ENCODE results near the gene KLHL22. TPM values are rescaled to one million over a fixed set of nuclear protein-coding genes. Genes with fewer than 3 reads are reported as not detected.

KLHL22 gene
- total and polyA plus RNA-seq, 7 donors: 8.4 to 24.3 (median 14.6) TPM

DNA sequence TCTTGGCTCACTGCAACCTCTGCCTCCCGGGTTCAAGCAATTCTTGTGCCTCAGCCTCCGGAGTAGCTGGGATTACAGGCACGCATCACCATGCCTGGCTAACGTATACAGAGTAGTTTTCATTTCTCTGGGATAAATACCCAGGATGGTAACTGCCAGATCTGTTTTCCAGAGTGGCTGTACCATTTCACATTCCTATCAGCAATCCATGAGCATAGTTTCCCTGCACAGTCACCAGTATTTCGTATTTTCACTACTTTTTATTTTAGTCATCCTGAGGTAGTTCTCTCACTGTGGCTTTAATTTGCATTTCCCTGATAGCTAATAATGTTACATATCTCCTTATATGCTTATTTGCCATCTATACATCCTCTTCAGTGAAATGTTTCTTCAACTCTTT is 47.0 kb downstream of the KLHL22 start:
- TF ChIP-seq CTCF (IDR thresholded peaks at IDR 0.05): no peak
- ATAC-seq: no peak
- Histone ChIP-seq H3K4me1 (no peaks in the 10 kb centered on the region), H3K27me3 (ENCODE audit: insufficient read depth in 3 of 3, low read length in 2 of 3) (no peaks in the 10 kb centered on the region), H3K27ac (no peak overlapping the region), H3K9me3 (no peaks in the 10 kb centered on the region), H3K36me3 (ENCODE audit: insufficient read depth in 1 of 2, low read depth in 1 of 2) (peaks cover 0 to 44% of the 10 kb centered on the region in 2 donors), H3K4me3 (no peak overlapping the region)
- DNase-seq: peak in 1 of 2 donors; percentile 9
- WGBS, 3 donors: 93 to 97% (median 94%) methylated on average over 5 of the region's 5 CpGs
- intact Hi-C loops (cut with DNase I): no loop called here

GRCh38 chr22:20446383-20446970 is 49.1 kb downstream of the KLHL22 start:
- Histone ChIP-seq H3K27me3 (ENCODE audit: insufficient read depth in 3 of 3, low read length in 2 of 3) (no peaks in the 10 kb centered on the region), H3K36me3 (ENCODE audit: insufficient read depth in 1 of 2, low read depth in 1 of 2) (peaks cover 0 to 49% of the 10 kb centered on the region in 2 donors), H3K4me3 (no peak overlapping the region), H3K27ac (no peak overlapping the region), H3K4me1 (no peaks in the 10 kb centered on the region), H3K9me3 (no peaks in the 10 kb centered on the region)
- DNase-seq: peak in 1 of 2 donors; percentile 26
- no peak for ATAC-seq
- WGBS, 3 donors: 93 to 95% (median 94%) methylated on average over 21 of the region's 21 CpGs
- no peak for TF ChIP-seq CTCF (IDR thresholded peaks at IDR 0.05)
- intact Hi-C loops (cut with DNase I): no loop called here

DNA sequence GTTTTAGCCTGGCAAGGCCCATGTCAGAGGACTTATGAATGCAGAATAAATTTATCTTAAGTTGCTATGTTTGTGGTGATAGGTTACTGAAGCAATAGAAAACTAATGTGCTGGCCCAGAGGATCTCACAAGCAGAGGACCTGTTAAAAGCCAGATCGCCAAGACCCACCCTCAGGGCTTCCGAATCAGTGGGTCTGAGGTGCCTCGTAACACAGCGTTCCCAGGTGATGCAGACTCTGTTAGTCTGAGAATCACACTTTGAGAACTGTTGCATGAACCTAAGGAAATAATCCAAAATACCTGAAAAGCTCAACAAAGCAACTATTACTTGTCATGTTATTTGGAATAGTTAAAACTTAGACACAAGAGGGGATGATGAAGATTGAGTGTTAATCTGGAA is 51.3 kb downstream of the KLHL22 start:
- TF ChIP-seq CTCF (IDR thresholded peaks at IDR 0.05): no peak
- ATAC-seq (no peak), DNase-seq (no peak)
- intact Hi-C loops (cut with DNase I): no loop called here
- Histone ChIP-seq H3K4me3 (no peak overlapping the region), H3K36me3 (ENCODE audit: insufficient read depth in 1 of 2, low read depth in 1 of 2) (peaks cover 0 to 49% of the 10 kb centered on the region in 2 donors), H3K27me3 (ENCODE audit: insufficient read depth in 3 of 3, low read length in 2 of 3) (no peaks in the 10 kb centered on the region), H3K4me1 (no peaks in the 10 kb centered on the region), H3K9me3 (no peaks in the 10 kb centered on the region), H3K27ac (no peak overlapping the region)
- 97 to 100% (median 98%) methylated on average over 4 of the region's 4 CpGs for WGBS, 3 donors

- H3K27me3 ChIP-seq (ENCODE audit: insufficient read depth in 3 of 3, low read length in 2 of 3): peaks cover 0 to 9% (median 5%) of the 10 kb centered on the region in 3 donors
- TF ChIP-seq CTCF (IDR thresholded peaks at IDR 0.05): no peak
- 79 to 86% (median 80%) methylated on average over 7 of the region's 7 CpGs for WGBS, 3 donors
- DNase-seq (peak in 1 of 2 donors; percentile 38), ATAC-seq (no peak)
- no peaks in the 10 kb centered on the region for H3K9me3 ChIP-seq
- intact Hi-C loops (cut with DNase I): no loop called here
- no peaks in the 10 kb centered on the region for H3K4me1 ChIP-seq
- no peak overlapping the region for H3K27ac ChIP-seq
- H3K4me3 ChIP-seq: no peak overlapping the region
- H3K36me3 ChIP-seq (ENCODE audit: insufficient read depth in 1 of 2, low read depth in 1 of 2): peaks cover 0 to 49% of the 10 kb centered on the region in 2 donors
These were observed 52.9 kb downstream of the KLHL22 start for GRCh38 chr22:20442485-20443284.

Data from psoas muscle (tissue), 8 donors.